HUES64 (cell line): ENCODE data around the gene TRIM47.
A peak's percentile ranks its signal among the peaks of the same experiment; 100 is the strongest.

Source experiments
- H3K27ac ChIP-seq: 2 replicates; pipeline ENCODE4 v1.7.0; 2013; ENCODE audit warnings: low read depth, low read length, inconsistent platforms
- H3K27me3 ChIP-seq: 2 replicates; pipeline ENCODE4 v1.6.1; 2013; ENCODE audit warnings: mild to moderate bottlenecking, low read length; ENCODE audit not compliant: insufficient read depth
- H3K36me3 ChIP-seq: 2 replicates; pipeline ENCODE4 v1.6.1; 2013; ENCODE audit warnings: mild to moderate bottlenecking, low read length; ENCODE audit not compliant: insufficient read depth
- H3K4me1 ChIP-seq: 2 replicates; pipeline ENCODE4 v1.6.1; 2013; ENCODE audit warnings: mild to moderate bottlenecking, low read length, moderate library complexity; ENCODE audit not compliant: insufficient read depth
- H3K4me3 ChIP-seq: 2 replicates; pipeline ENCODE4 v1.5.1; 2013; ENCODE audit warnings: mild to moderate bottlenecking, low read length, moderate library complexity
- H3K9ac ChIP-seq: 2 replicates; pipeline ENCODE4 v1.6.1; 2013; ENCODE audit warnings: mild to moderate bottlenecking, low read depth, low read length
- H3K9me3 ChIP-seq: 2 replicates; pipeline ENCODE4 v1.6.1; 2013; ENCODE audit warnings: low read depth, low read length; ENCODE audit not compliant: insufficient read depth
- WGBS: fragments of 150-250, 120-280 bp; methylation state at CpG from one replicate; pipeline ENCODE4 v1.1.7; 2013; ENCODE audit warnings: missing lambda C conversion rate; 5-methylcytosine and 5-hydroxymethylcytosine counted together

Gene TRIM47

DNA sequence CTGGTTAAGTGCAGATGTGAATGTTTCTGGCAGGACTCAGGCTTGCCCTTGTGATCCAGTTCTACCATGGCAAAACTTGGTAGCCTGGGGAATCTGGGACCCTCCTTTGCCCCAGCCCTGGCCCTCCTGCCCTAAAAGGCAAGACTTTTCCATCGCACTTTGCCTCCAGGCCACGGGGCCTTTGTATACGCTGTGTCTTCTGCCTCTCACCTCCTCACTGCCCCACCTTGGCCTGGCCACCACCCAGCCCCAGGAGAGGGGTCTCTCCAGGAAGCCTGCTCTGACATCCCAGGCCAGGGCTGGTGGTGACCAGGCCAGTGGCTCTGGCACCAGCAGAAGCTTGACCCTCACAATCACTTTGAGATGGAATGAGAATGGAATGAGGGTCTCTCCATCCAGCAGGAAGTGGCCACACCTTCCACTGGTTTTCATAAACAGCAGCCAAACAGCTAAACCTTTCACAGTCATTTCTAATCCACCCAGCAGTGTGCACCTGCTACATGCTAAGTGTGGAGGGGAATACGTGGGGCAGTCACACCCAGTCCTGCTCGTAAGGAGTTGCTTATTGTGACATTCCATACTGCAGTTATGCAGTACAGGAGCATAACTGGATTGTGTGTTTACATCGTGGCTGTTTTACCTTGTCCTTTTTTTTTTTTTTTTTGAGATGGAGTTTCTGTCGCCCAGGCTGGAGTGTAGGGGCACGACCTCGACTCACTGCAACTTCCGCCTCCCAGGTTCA is 27.9 kb upstream of the TRIM47 start:
- WGBS: 92% methylated on average over 9 of the region's 10 CpGs
- peaks cover 3% of the 10 kb centered on the region; the same call in 1 of the 2 replicates for H3K4me1 ChIP-seq
- H3K4me3 ChIP-seq: no peak overlapping the region
- H3K9me3 ChIP-seq: no peaks in the 10 kb centered on the region
- no peak overlapping the region for H3K9ac ChIP-seq
- peaks cover 17% of the 10 kb centered on the region for H3K36me3 ChIP-seq
- H3K27ac ChIP-seq: no peak overlapping the region
- H3K27me3 ChIP-seq: no peaks in the 10 kb centered on the region

- H3K36me3 ChIP-seq: peaks cover 30% of the 10 kb centered on the region
- no peaks in the 10 kb centered on the region for H3K9me3 ChIP-seq
- H3K27me3 ChIP-seq: no peaks in the 10 kb centered on the region
- H3K9ac ChIP-seq: peak within 1 kb of the TSS; percentile 88
- WGBS: 8% methylated on average over 66 of the region's 69 CpGs
- H3K4me3 ChIP-seq: peak within 1 kb of the TSS; percentile 88
- H3K27ac ChIP-seq: peak within 1 kb of the TSS; percentile 83
- H3K4me1 ChIP-seq: no peaks in the 10 kb centered on the region
Measured at GRCh38 chr17:75904749-75905521, 26.6 kb upstream of the TRIM47 start, which contains the start of gene MRPL38. MRPL38 (minus strand) TSS chr17:75904884; CDS start chr17:75904875, 9 bp downstream.

- H3K9ac ChIP-seq: no peak overlapping the region
- H3K36me3 ChIP-seq: peaks cover 45% of the 10 kb centered on the region
- no peak overlapping the region for H3K27ac ChIP-seq
- H3K9me3 ChIP-seq: no peaks in the 10 kb centered on the region
- H3K27me3 ChIP-seq: no peaks in the 10 kb centered on the region
- H3K4me3 ChIP-seq: no peak overlapping the region
- H3K4me1 ChIP-seq: peaks cover 3% of the 10 kb centered on the region; the same call in 1 of the 2 replicates
- 97% methylated on average over 6 of the region's 6 CpGs for WGBS
Measured at GRCh38 chr17:75902406-75902805, 24.0 kb upstream of the TRIM47 start.

DNA sequence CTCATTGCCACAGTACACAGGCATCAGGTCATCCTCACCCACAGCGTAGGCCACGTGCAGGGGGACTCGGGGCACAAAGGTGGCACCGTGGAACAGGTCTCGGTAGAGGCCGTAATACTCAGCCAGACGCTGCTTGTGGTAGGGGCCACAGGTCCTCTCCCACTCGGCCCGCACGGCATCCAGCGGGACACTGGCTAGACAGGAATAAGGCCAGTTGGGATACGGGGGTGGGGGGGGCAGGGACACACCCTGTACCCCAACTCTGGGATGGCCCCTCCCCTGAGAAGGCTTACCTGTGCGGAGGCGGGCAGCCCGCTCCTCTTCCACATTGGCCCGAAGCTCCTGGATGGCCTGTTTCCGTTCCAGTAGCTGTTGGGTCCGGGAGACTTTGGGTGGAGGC is 23.3 kb upstream of the TRIM47 start:
- H3K27ac ChIP-seq: no peak overlapping the region
- no peak overlapping the region for H3K9ac ChIP-seq
- 90% methylated on average over 18 of the region's 18 CpGs for WGBS
- no peak overlapping the region for H3K4me3 ChIP-seq
- peaks cover 6% of the 10 kb centered on the region; the same call in 1 of the 2 replicates for H3K4me1 ChIP-seq
- H3K36me3 ChIP-seq: peaks cover 45% of the 10 kb centered on the region
- no peaks in the 10 kb centered on the region for H3K9me3 ChIP-seq
- H3K27me3 ChIP-seq: no peaks in the 10 kb centered on the region

- Histone ChIP-seq H3K27ac (no peak overlapping the region), H3K36me3 (peaks cover 45% of the 10 kb centered on the region), H3K9ac (no peak overlapping the region), H3K4me1 (peaks cover 6% of the 10 kb centered on the region; the same call in 1 of the 2 replicates), H3K4me3 (no peak overlapping the region), H3K9me3 (no peaks in the 10 kb centered on the region), H3K27me3 (no peaks in the 10 kb centered on the region)
- 96% methylated on average over 13 of the region's 13 CpGs for WGBS
Measured at GRCh38 chr17:75900691-75901533, 22.5 kb upstream of the TRIM47 start.

GRCh38 chr17:75899767-75900468 is 21.5 kb upstream of the TRIM47 start:
- Histone ChIP-seq H3K27me3 (no peaks in the 10 kb centered on the region), H3K9ac (no peak overlapping the region), H3K36me3 (peaks cover 45% of the 10 kb centered on the region), H3K27ac (no peak overlapping the region), H3K4me3 (no peak overlapping the region), H3K9me3 (no peaks in the 10 kb centered on the region), H3K4me1 (peaks cover 12% of the 10 kb centered on the region; the same call in 1 of the 2 replicates)
- 95% methylated on average over 23 of the region's 23 CpGs for WGBS

DNA sequence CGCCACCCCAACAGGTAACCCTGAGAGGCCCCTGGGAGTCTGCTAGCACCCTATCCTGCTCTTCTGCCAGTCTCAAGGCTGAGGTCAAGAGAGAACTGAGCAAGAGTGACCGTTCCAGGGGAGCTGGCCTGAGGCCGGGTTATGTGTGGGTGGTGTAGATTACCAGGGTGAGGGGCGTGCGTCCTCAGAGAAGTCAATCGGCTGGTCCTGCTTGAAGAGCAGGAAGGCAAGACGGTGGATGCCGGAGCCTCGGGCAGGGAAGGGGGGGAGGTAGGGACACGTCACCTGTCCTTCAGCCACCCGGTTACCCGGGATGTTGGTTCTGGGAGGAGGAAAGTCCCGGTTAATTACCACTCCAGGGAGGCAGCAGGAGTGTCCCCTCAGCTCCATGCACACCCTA is 21.0 kb upstream of the TRIM47 start:
- Histone ChIP-seq H3K27ac (no peak overlapping the region), H3K4me3 (no peak overlapping the region), H3K4me1 (peaks cover 17% of the 10 kb centered on the region; the same call in 1 of the 2 replicates), H3K9ac (no peak overlapping the region), H3K36me3 (peaks cover 45% of the 10 kb centered on the region), H3K27me3 (no peaks in the 10 kb centered on the region), H3K9me3 (no peaks in the 10 kb centered on the region)
- 96% methylated on average over 13 of the region's 13 CpGs for whole genome bisulfite sequencing

GRCh38 chr17:75898791-75899190 is 20.4 kb upstream of the TRIM47 start:
- Histone ChIP-seq H3K27ac (no peak overlapping the region), H3K4me3 (no peak overlapping the region), H3K36me3 (peaks cover 45% of the 10 kb centered on the region), H3K9me3 (no peaks in the 10 kb centered on the region), H3K4me1 (peaks cover 17% of the 10 kb centered on the region; the same call in 1 of the 2 replicates), H3K27me3 (no peaks in the 10 kb centered on the region), H3K9ac (no peak overlapping the region)
- 95% methylated on average over 16 of the region's 16 CpGs for WGBS

GRCh38 chr17:75898065-75898464 is 19.7 kb upstream of the TRIM47 start:
- Histone ChIP-seq H3K4me3 (no peak overlapping the region), H3K27ac (no peak overlapping the region), H3K27me3 (no peaks in the 10 kb centered on the region), H3K36me3 (peaks cover 46% of the 10 kb centered on the region), H3K9me3 (no peaks in the 10 kb centered on the region), H3K4me1 (peaks cover 17% of the 10 kb centered on the region; the same call in 1 of the 2 replicates), H3K9ac (no peak overlapping the region)
- WGBS: 88% methylated on average over 8 of the region's 8 CpGs
